HG02852 (cell line): ENCODE results near the gene ANAPC2.

ENCODE experiments used
- ATAC-seq: cut with Tn5 transposase; IDR thresholded peaks from one replicate; pipeline ENCODE4 v1.9.1; 2021; ENCODE audit warnings: mild to moderate bottlenecking, moderate library complexity; ENCODE audit not compliant: unreplicated experiment

Gene ANAPC2

DNA sequence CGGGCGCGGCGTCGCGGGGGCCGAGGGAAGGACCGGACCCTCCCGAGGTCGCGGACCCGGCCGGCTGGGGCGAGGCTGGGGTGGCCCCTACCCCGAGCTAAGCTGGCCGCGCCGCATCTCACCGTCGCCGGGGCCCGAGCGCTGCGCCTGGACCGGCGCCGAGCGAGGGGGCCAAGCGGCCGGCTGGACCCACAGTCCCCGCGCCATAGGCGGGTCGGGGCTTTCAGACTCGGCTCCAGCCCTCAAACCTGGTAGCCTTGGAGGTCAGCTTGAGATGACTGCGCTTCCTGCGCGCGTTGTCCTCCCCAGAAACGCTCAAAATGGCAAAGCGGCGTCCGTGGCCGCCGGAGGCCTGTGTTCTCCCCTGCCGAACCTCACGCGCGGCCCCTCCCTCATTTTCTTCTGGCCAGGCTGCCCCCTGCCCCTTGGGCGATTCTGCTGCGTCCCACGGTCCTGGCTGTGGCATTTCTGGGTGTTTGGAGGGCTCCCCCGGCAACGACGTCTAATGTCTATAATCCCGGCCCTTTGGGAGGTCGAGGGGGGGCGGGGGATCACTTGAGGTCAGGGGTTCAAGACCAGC is 58.1 kb downstream of the ANAPC2 start:
- peak; percentile 18 for ATAC-seq

DNA sequence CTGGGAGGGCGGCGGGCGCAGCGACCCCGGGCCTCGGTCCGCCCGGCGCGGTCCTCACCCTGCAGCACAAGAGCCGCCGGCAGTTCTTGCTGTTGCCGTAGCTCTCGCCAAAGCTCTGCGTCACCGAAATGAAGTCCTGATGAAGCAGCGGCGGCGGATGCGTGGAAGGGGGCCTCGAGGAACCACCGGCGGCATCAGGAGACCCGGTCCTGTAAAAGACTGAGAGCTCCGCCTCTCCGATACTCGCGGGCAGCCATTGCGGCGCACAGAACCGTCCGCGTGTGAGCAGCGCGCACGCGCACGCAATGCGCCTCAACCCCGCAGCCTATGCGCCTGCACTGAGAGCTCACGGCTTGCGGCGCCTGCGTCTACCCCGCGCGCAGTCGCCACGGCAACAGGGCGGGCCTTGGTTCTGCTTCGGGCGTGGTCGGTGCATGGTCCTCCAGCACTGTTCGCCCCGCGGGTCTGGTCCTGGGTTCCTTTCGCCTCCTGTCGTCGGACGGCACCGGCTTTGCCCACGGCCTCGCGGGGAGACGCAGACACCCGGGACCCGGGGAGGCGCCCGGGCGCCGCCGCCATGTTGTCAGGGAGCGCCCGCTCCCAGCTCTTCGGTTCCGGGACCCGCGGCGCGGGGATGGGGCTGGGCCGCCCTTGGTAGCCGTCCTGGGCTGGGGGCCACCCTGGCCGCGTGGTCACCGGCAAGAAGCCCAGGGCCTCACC is 58.7 kb downstream of the ANAPC2 start:
- peak; percentile 81 for ATAC-seq

DNA sequence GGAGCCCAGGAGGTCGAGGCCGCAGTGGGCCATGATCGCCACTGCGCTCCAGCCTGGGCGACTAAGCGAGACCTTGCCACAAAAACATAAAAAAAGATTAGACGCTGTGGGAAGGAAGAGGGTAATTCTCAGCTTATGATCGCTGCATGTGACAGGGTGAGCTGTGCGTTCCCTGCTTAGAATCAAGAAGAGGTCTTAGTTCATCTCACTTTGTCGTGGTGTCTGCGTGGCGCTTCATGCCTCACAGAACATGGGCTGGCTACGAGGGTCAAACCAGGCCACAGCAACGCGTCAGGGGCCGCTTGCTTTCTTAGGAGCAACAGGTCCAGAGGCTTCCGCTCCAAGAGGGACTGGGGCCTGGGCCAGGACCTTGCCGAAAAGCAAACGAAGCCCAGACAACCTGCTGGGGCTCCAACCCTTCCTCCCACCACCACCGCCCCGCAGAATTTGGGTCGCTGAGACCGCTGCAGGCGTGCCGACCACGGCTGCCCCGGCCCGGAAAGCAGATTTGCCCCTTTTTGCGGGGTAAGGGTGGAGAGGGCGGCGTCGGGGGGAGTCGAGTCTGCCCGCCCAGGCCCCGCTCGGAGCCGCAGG is 59.4 kb downstream of the ANAPC2 start:
- peak; percentile 10 for ATAC-seq

DNA sequence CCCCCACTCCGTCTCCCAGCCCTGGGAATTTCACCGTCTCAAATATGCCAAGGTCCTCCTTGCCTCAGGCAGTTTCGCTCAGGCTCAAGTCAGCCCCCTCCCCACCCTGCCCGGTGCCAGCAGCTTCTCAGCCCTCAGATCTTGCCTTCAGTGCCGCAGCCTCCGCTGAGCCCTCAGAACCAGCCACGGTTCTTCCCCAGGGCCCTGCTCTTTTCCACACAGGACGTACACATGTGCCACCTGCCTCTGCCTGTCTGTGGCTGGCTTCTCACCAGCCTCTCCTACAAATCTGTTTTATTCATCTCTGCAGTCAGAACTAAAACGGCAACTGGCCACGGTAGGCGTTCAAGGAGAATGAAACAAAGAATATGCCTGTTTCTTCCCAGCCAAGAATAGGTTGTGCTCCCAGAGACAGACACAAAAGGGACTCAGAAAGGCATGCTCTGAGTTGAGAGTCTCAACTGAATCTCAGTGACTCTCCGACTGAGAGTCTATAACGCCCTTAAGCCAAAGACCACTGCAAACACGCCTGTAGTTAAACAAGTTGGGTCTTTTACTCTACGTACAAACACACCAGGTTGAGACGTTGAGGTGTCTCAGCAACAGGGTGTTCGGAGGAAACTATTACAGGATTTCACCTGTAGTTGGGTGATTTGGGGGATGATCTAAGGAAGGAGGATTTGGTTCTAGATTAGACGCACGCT is 60.0 kb downstream of the ANAPC2 start:
- ATAC-seq, result no peak

DNA sequence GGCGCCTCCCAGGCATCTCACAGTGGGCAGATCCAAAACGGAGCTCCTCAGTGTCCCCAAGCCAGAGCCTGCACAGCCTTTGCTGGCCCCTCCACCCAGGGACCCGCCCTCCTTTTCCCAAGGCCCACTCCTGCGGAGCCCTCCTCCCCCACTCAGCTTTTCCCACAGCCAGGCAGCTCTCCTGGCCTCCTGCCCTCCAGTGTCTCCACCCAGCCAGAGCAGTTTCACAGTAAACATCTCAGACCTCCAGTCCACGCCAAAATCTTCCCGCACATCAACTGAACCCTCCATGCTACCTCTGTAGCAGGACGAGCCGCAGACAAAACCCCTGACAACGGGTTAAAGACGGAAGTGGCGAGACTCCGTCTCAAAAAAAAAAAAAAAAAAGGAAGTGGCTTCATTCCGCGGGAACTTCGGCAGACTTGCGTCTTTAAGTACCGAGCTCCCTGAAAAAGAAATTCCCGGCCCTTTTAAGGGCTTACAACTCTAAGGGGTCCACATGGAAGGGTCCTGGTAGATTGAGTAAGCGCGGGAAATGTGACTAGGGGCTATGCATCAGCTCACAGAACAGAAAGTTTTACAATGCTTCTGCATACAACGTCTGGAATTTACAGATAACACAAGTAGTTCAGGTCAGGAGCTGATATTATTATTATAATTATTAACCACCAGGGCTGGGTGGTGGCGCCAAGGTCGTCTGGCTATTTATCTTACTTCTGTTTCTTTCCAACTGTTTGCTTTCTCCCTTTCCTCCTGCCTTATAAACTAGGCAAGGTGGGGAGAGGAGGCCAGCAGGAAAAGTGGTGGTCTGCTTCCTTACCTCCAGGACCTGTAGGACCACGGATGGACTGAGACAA is 60.8 kb downstream of the ANAPC2 start:
- no peak for ATAC-seq

DNA sequence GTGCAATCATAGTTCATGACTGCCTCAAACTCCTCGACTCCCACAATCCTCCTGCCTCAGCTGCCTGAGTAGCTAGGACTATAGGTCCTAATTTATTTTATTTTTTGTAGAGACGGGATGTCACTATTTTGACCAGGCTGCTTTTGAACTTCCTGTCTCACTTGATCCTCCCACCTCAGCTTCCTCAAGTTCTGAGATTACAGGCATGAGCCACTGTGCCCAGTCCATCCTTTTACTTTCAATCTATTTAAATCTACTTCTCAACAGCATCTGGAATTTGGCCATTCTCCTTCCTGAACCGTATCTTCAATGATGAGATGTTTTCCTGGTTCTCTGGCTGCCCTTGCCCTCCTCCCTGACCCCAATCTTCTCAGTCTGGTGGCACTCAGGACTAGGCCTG is 61.6 kb downstream of the ANAPC2 start:
- no peak for ATAC-seq
